GM21529 (cell line): Measurements from ENCODE around the gene AKAP8L.
"Not testable (repeated sequence)": the region's sequence is repeated elsewhere in the genome, so short reads cannot be mapped to it uniquely, and the experiment has no call there.

ENCODE experiments used
- ATAC-seq: cut with Tn5 transposase; IDR thresholded peaks from one replicate; pipeline ENCODE4 v1.9.1; 2021; ENCODE audit not compliant: unreplicated experiment

AKAP8L gene

GRCh38 chr19:15390814-15391213 is 28.0 kb downstream of the AKAP8L start:
- ATAC-seq = no peak

DNA sequence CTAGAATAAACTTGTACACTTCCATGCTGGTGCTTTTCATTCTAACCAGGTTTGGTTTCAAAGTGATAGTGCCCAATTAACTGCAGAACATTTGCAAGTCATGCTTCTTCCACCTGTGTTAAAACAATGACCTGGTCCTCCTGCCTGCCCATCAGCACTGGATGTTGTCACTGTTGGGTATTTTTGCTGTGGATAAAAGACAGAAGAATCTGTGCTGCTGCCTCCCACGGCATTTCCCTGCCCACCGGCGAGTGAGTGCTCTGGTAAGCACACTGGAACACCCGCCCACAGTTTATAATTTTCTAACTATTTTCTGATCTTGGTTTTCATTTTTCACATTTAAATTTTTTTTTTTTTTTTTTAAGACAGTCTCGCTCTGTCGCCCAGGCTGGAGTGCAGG is 36.9 kb downstream of the AKAP8L start:
- ATAC-seq = no peak

- ATAC-seq = no peak
Observed at GRCh38 chr19:15381429-15381828, 37.4 kb downstream of the AKAP8L start.

- ATAC-seq = peak; percentile 29
Observed at GRCh38 chr19:15379999-15380647, 38.7 kb downstream of the AKAP8L start.

GRCh38 chr19:15379083-15379998 is 39.4 kb downstream of the AKAP8L start, which contains the start of gene AKAP8:
Gene AKAP8, minus strand, starts transcription at chr19:15379787. Its CDS starts 56 bp downstream, at chr19:15379731.
- peak; percentile 79 for ATAC-seq

DNA sequence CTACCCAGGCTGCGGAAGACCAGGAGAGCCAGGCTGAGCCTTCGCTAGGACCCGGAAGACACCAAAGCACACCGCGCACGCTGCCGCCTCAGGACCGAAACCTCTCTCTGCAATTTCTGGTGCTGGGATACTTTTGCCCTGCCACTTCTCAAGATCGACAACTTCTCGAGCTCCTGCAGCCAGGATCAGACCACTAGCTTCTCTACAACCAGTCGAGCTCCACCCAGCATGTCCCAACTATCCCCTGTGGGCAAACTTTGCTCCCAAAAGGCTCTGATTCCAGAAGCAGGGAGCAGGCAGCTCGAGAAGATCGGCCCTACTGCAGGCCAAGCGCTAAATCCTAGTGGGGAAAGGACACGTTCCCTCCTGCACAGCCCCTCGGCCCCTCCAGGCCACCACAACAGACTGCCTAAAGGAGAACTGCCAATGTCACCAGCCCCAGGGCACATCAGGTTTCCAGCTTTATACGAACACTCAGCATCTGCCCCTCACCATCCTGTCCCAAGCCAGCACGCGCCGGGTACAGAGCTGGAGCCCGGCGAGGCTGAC is 40.2 kb downstream of the AKAP8L start:
- ATAC-seq = no peak

GRCh38 chr19:15374796-15375440 is 43.9 kb downstream of the AKAP8L start:
- no peak for ATAC-seq

GRCh38 chr19:15374105-15374651 is 44.6 kb downstream of the AKAP8L start:
- no peak for ATAC-seq

GRCh38 chr19:15373644-15374043 is 45.1 kb downstream of the AKAP8L start:
- no peak for ATAC-seq

DNA sequence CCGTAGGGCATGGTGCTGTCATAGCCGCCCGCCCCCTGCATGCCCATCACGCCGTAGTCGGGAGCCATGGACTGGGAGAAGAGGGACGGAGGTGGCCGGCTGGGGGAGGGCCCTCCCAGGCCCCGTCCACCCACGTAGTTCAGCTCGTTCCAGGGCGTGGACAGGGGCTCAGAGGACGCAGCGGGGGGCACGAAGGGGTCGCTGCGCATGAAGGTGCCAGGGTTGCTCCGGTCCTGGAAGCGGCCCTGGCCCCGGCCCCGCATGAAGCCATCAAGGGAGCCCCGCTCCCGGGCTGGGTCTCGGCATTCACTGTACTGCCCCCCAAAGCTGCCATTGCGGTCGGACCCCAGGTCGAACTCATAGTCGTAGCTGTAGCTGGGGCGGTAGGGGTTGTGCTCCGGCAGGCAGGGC is 45.9 kb downstream of the AKAP8L start:
- no peak for ATAC-seq

DNA sequence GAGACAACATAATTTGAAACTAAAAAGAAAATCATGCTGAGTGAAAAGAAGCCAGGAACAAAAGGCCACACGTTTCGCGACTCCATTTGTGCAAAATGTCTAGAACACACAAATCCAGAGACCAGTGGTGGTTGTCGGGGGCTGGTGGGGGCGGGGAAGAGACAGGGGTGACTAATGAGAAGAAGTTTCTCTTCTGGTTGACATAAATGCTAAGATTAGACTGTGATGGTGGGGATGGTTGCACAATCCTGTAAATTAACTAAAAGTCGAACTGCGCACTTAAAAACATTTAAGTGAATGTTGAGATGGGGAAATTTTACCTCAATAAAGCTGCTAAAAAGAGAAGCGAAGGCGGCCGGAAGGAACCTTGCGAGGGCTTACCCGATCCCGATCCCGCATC is 46.3 kb downstream of the AKAP8L start:
- no peak for ATAC-seq

DNA sequence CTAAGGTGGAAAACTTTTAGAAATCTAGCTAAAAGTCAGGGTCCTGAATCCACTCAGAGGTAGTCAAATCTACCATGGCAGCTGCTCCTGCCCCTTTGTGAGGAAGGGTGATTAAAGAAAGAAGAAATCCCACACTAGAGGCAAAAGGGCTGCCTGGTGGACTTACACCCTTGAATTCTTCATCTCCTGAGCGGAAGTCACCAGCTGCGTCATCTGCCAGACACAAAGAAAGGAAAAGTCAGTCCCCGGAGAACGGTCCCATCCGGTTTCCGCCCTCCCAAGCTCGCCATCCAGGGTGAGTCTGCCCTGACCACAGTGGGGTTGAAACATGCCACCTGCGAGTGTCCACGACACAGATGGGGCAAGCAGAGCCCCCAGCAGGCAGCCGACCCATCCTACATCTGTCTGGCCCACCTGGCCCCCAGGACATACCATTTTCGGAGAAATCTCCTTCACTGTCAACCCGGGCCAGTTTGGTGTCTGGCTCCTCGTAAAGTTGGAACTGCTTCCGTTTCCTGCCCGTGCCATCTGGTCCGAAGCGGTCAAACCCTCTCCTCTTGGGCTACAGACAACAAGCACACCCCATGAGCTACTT is 46.9 kb downstream of the AKAP8L start:
- ATAC-seq = no peak

DNA sequence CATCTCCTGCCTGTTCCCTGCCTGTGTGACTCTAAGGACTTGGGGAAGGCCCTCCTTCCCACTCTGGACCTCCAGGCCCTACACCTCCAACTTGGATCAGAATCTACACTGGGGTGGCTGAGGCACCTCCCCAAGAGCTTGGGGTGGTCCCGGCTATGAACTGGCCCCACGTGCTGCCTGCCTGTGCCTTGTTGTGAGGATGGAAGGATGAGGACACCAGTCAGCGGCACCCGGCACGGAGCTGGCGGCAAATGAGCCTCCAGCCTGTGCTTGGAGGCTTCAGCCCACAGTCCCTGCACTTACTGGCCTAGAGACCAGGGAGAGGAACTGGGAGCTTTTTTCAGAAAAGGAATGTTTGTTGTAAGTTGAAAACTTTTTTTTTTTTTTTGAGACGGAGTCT is 47.7 kb downstream of the AKAP8L start:
- no peak for ATAC-seq

GRCh38 chr19:15369594-15369891 is 49.2 kb downstream of the AKAP8L start:
- ATAC-seq = no peak

DNA sequence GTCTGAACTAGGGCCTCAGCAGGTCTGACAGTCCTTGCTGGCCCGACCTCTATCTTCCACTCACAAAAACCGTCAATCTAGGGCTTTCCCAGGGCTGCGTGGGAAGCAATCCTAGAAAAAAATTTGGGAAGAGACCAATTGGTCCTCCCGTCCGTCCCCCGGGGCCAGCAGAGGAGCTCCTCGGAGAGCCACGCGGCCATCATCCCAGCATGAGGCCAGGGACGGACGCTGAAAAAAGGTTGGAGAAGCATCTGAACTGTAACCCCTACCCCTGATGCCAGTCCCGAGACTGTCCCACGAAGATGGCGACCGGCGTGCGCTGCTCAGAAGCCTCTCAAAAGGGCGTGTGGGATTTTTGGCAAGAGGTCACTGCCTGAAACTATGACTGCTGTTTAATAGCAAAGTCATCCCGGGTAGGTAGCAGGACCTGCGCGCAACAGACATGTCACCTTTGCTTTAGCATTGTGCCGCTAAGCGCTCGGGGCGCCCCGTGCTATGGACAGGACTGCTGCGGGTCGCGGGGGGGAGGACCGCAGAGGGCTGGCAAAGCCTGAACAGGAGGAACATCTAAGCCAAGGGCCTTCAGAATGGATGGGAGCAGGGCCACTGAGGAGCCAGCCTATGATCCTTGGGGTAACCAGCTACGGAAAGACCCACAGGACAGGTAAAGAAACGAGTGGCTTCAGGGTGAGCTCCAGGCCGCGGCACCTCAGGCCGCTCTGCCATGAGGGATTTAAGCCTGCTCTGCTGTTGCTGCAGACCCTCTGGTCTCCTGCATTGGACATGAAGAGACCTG is 49.8 kb downstream of the AKAP8L start:
- ATAC-seq = no peak

DNA sequence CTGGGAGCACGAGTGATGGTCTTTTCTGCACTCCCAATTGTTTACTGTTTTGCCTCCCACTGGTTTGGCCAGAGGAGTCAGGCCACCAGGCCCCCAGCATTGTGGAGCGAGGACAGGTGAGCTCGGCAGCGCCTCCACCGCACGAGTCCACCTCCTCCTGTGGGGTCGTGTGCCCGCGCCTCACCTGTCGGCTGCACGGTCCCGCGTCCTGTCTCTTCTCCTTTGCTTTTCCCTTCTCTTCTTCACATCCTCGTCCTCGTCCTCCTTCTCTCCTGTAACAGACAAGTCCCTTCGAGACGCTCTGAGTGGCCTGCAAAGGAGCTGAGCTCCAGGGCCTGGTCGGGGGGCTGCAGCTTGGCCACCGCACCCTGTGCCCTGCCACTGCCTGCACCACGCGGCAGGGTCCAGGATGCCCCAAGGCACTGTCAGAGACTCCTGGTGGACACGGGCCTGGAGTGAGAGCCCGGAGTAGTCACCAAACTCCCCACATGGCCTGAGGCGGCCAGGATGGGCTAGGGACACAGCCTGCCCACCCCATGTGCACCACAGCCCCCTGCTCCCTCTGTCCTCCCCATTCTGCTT is 50.6 kb downstream of the AKAP8L start:
- no peak for ATAC-seq

- ATAC-seq = no peak
Observed at GRCh38 chr19:15367439-15367838, 51.3 kb downstream of the AKAP8L start.

- ATAC-seq = no peak
Observed at GRCh38 chr19:15365264-15365663, 53.5 kb downstream of the AKAP8L start.

DNA sequence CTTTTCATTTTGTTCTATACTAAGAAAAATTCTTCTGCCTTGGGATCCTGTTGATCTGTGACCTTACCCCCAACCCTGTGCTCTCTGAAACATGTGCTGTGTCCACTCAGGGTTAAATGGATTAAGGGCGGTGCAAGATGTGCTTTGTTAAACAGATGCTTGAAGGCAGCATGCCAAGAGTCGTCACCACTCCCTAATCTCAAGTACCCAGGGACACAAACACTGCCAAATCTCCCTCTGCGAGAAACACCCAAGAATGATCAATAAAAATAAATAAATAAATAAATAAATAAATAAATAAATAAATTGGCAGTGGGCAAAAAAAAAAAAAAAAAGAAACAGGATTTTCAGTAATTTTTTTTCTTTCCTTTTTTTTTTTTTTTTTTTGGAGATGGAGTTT is 55.0 kb downstream of the AKAP8L start:
- not testable (repeated sequence) for ATAC-seq

GRCh38 chr19:15363048-15363447 is 55.7 kb downstream of the AKAP8L start:
- not testable (repeated sequence) for ATAC-seq
